Cerebellar nuclear complex (tissue), 1 donor: ENCODE data around the gene INF2.

Experiments used
- DNase-seq, 2 experiments: peaks; one replicate each; lab custom pipeline; 2025; lab: John Stamatoyannopoulos, UW

The INF2 gene

DNA sequence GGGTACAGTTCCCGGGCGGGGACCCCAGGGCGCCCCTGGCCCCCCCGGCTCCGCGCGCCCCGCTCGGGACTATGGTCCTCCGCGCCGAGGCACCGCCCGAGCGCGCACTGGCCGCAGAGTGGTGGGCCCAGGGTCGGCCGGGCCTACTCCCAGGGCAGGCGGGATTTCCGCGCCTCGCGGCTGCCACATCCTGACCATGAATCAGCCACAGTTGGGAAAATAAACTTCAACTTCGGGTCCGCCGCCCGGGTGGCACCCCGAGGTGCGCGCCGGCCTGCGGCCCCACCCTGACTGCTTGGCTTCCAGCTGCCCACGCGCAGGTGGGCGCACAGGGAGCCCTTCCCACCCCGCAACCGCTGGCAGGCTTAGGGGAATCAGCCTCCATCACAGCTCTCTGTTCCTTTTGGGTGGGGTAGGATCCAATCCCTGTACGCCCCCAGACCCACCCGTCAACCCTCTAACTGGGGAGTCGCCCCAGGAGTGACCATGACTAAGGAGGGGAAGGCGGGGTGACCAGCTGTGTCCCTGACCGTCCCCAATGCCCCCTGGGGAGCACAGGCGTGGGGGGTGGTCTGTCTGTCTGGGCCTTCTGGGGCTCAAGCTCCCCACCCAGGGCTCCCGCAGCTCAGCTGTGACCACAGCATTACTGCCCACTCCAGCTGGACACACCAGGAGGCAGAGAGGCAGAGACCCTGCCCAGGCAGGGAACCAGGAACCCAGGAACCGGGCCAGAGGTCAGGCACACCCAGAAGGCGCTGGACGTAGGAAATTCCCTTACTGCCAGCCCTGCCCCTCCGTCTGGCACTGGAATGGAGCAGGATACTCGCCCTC lies 678 bp downstream of the INF2 start:
- DNase-seq, result no peak

DNA sequence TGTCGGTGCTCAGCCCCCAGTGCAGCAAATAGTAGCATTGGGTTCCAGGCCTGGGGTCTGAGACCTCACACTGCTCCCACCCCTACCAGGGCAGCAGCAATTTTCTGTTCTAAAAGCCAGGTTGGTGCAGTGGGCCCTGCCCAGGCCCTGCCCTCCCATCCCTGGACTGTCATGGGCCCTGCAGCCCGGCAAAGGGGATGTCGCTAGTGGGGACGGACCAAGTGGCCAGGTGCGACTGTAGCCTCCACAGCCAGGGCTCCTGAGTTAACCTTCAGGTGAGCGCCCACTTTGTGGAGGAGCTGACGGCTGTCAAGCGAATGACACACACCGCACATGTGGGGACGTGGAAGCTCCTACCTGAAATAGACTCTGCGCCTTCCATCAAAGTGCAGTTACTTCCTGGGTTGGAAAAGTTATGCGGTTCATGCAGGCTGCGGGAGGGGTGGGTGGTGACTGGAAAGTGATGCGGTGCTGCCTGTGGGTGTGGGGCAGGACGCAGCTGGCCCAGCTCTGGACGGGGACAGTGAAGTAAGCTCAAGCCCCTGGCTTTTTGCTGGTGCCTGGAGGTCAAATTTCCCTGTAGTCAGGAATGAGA lies 1.5 kb downstream of the INF2 start:
- DNase-seq, result no peak

DNA sequence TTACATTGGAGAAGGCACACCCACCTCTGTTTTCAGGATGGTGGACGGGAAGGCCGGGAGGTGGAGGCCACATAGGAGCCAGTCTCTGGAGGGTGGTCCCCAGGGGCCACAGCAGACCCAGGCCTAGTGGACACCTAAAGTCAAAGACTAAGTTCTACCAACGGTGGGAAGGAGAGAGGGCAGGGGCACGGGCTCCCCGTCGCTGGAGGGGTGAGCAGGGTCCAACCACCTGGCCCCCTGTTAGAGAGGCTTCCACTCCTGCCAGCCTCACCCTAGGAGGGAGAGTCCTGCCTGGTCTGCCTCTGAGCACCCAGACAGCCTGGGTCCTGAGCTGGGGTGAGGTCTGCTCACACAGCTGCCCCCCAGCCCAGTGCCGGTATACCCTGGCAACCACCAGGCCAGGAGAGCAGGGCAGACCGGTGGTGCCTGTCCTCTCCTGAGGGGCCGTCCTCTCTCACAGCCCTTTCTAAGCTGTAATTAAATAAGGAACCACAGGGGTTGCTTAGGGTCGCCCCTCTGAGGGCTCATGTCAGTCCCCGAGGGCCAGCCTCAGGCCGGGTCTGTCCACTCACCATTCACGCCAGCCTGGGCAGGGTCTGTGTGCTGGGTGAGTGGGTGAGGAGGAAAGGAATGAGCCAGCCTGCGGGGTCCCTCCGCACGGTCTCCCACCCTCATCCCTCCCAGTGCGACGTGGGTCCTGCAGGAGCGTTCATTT lies 2.3 kb downstream of the INF2 start:
- no peak for DNase-seq

DNA sequence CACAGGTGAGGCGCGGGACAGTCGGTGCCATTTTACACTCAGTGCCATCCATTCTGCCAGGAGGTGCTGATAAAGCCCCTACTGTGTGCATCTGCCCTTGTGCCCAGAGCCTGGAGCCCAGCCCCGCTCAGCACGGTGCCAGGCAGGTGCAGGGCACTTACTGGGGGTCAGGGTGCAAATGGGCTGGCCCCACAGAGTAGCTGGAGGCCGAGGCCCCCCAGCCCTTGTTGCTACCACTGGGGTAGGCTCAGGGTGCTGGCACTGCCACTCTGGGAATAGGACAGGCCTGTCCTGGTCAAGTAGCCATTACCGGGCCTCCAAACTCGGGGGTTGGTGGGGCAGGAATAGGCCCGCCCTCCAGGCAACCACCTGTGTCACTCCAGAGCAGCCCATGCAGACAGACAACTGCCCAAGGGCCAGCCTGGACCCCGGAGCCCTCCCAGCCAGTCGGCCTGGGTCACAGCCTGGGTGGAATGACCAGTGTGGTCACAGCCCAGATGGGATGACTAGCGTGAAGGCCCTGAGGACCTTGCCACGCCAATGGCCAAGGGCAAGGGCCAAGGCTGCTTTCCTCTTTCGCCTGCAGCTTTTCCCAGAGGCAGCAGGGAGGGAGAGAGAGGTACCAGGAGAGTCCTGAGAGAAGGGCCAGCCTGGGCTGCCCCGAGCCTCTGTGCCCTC lies 3.0 kb downstream of the INF2 start:
- no peak for DNase-seq

DNA sequence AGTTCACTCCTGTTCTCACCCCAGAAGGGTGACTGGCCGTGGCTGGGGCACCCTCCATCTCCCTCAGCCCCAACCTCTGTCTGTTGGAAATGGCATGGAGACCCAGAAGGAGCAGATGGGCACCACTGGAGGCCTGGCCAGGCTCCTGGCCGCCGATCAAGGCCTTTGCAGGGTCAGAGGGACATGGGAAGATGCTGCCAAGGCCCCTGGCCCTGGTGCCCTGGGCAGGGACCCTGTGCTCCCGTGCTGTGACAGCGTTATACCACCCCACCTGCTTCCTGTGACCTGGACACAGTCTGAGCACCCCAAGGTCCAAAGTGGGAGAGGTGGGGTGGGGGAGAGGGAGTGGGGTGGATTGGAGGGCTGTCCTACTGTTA lies 3.5 kb downstream of the INF2 start:
- no peak for DNase-seq

DNA sequence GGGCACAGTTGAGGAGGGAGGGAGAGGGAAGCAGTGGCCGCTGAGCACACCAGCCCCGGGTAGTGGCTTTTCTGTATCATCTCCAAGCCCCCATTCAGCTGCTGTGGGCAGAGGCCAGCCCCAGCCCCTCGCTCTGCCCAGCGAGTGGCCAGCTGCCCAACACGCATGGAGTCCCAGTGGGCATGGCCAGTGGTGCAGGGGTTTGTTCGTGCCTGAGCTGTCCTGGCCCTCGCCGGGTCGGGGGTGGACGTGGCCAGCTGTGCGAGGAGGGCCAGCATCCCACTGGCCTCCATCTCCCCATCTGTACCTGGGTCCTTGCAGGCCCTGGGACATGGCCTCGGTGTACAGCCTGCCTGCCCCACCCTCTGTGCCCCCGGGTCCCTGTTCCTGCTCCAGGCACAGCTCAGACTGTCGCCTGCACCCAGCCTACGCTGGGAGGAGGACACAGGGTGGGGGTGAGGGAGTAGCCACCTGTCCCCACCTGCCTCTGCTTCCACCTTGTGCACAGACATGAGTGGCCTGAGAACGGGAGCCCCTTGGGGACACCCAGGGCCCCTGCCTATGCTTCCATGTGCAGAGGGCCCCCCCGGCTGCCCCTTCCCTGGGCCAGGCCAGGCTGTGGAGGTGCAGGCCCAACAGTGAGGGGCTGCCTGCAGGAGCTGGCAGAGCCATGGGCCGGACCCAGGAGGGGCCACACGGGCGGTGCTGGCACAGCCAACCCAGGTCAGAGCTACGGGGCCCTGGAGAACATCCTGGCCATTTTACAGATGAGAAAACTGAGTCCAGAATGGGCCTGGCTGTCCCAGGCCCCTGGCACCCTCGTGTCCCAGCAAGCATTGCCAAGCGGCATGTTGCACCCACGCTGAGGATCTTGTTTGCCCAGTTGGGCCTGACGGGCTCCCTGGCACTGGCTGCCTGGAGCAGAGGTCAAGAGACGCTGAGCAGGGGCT lies 4.3 kb downstream of the INF2 start:
- DNase-seq, result no peak

DNA sequence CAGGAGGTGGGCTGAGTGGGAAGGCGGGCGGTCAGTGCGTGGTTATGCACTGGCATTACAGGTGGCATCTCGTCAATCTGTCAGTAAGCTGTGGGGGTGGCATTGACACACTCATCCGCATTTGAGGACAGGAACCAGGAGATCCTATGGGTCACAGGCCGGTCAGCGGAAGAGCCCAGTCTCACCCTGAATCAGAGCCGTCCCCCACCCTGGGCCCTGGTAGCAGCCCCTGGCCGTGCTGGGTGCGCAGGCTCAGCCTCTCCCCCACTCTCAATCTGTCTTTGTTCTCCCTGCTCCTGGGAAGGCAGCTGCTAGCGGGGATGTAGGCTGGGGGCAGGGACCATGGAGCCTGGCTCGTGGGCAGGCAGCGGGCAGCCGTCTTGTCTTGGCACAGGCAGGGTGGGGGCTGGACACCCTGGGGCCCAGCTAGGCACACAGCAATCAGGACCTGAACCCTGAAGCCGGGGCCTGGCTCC lies 5.1 kb downstream of the INF2 start:
- DNase-seq, result no peak

DNA sequence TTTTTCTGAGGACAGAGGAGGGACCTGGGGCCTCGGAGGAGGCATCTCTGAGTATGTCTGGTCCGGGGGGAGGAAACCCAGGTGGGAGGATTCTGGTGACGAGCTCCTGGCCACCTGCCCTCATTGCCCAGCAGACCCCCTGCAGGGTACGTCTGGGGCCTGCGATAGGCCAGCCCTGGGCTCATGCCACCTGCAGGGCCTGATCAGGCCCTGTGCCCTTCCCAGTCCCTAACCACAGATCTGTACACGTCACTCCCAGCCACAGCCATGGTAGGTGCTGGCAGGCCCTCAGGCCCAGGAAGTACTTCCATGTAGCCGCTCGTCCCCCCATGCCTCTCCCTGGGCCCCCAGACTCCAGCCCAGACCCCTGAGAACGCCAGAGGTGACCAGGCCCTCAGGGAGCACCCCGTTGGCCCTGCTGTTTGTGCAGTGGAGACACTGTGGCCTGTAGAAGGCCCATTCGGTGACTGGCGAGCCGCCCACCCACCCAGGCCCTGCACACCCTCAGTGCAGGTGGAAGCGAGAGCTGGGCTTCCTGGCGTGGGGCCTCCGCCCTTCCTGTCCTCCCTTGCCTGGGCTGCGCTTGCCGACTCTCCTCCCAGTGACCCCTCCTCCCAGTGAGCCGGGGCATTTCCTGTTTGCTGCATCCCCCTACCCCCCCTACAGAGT lies 5.7 kb downstream of the INF2 start:
- DNase-seq, result no peak

DNA sequence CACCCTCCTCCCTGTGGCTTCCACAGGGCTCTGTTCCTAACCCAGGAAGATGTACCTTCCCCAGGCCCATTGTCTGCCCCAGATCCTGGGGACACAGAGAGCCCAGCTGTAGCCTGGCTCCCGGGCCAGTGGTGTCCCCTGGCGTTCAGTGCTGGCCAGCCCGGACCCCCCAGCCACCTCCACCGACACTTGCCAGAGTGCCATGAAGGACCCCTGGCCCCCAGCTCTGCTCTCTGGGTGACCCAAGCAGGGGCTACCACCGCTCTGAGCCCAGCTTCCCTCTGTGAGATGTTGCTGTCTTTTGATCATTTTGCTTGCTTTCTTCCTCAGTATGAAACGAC lies 6.2 kb downstream of the INF2 start:
- DNase-seq, result no peak

DNA sequence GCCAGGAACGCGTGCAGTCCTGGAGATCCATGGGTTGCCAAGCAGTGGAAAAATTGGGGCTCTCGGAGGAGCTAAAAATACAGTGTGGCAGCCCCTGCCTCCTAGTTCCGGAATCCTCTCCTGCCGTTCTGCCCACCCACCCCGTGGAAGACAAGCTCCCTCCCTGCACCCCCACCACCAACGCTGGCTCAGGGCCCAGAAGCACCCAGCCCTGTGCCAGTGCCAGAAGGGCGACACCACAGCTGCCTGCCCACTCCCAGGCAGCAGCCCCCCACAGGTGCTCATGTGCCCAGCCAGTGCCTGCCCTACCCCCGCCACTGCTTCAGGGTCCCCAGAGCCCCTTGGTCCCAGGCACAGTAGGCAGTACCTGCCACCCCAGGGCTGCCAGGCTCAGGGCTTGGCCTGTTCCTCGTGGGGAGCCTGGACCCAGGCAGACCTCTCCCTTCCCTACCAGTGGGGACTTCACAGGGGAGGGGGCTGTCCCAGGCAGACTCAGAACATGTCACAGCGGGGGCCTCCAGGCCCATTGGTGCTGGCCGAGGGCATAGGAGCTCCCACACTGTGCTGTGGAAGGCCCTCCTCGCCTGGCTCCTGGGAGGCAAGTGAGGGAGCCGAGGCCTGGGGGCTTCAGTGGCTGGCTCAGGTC lies 7.4 kb downstream of the INF2 start:
- no peak for DNase-seq

DNA sequence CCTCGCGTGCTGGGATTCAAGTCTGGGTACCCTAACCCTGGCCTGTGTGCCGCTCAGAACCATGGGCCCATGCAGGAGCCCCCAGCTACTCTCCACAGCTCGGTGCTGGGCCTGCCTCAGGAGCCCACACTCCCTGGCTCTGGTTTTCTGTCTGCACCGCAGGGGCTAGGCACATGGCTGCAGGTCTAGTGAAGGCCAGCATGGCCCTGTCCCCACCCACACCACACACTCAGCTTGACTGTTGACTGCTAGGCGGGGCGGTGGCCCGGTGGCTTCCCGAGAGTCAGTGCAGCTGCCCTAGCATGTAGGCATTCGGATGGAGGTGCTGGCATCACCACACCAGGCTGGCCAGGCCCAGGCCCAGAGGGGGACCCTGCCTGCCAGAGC lies 7.9 kb downstream of the INF2 start:
- DNase-seq, result no peak

DNA sequence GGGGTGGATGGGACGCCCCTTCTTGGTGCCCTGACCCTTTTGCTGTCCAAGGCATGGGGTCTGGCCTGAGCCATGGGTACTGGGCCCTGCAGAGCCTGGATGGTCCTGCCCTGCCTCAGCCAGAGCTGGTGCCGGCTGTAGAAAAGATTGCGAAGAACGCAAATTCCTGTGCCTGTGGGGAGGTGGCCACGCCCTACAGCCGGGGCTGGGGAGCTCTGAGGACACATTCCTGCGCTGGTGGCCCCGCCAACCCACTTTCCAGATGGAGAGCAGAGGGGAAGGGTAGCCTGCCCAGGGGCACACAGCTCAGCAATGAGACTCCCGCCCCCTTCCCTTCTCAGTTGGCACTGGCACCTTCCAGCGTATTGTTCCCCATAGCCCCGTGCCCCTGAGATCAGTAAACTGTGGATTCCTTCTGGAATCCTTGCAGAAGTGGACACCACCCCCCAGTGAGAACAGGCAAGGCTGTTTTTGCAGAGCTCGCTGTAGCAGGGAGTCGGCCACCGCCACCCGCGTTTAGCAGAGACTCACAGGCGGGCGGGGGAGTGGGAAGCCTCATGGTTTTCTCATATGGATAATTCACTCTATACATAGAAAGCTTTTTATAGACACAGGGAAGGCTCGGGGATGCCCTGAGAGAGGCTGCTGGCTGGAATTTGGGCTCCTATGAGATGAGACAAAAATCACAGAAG lies 8.6 kb downstream of the INF2 start:
- no peak for DNase-seq

DNA sequence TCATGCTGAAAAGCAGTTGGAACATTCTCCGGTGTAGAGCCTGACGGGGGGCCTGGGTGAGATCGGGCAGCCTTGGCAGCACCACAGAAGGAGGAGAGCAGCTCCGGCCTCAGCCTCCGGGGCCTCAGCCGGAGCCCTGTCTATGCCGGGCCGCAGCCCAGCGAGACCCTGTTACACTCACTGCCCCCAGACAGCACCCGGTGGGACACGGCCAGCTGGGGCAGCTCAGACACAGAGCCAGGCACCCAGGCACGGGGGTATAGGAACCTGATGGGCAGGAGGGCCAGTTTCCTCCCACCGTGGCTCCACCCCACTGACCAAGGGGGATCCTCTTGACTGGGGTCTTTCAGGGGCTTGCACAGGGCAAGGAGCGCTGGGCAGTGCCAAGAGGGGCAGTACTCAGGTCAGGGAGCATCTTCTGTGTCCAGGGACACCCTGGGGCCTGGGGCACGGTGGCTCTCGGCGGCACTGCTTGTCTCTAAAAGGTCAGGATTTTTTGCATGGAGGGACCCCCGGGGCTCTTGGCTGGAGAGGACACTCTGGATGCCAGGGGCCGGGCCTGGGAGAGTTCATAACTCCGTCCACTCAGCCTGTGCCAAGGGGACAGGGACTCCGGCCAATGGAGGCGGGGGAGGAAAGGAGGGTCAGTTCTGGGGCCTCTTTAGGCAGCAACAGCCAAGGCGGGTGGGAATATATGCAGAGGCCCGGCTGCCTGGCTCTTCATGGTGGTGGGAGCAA lies 9.4 kb downstream of the INF2 start:
- no peak for DNase-seq

DNA sequence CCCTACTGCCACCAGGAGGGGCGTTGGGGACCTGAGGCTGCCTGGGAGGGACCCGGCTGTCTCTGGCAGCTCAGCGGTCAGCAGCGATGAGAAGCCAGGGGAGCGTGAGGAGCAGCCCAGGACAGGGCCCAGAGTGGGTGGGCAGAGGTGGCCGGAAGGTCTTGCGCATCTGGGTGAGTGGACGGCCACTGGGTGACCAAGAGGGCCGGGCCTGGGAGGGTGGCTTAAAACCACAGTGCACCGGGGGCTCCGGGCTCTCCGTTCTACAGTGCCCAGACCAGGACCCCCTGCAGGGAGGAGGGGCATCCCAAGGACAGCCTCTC lies 10.0 kb downstream of the INF2 start:
- no peak for DNase-seq

DNA sequence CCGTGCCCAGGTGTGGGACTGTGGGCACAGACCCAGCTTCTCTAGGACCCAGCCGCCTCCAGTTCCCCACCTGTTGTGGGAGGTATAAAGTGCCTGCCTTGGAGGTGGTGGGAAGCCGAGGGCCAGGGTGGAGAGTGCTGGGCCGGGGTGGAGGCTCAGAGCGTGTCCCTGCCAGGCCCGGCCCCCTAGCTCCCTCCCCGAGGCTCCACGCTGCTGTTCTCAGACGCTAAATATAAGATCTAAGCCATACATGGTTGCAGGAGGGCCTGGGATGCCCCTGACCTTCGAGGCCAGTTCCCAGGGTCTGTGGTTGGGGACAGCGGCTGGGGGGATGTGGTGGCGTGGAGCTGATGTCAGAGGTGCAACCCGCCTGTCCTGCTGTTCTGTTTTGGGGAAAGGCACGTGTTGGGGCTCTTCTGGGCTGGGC lies 10.8 kb downstream of the INF2 start:
- no peak for DNase-seq

DNA sequence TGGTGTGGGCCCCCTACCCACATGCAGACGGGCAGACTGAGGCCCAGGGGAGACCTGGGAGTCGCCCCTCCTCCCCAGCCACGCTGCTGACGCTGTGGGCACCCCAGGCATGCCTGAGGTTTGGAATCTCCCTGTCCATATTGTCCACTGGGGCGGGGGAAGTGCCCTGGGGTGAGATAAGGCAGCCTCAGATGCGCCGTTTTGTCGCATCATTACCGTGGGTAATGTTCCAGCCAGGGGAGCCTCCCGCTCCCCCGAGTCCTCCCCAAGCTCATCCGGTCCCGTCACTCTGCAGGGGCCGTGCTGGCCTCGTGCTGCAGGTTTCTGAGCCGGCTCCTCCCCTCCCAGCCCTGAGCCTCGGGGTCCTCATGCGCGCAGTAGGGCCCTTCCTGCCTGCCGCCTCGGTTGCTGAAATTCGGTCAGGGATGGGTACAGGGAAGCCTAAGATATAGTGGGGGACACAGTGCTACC lies 11.4 kb downstream of the INF2 start:
- no peak for DNase-seq

DNA sequence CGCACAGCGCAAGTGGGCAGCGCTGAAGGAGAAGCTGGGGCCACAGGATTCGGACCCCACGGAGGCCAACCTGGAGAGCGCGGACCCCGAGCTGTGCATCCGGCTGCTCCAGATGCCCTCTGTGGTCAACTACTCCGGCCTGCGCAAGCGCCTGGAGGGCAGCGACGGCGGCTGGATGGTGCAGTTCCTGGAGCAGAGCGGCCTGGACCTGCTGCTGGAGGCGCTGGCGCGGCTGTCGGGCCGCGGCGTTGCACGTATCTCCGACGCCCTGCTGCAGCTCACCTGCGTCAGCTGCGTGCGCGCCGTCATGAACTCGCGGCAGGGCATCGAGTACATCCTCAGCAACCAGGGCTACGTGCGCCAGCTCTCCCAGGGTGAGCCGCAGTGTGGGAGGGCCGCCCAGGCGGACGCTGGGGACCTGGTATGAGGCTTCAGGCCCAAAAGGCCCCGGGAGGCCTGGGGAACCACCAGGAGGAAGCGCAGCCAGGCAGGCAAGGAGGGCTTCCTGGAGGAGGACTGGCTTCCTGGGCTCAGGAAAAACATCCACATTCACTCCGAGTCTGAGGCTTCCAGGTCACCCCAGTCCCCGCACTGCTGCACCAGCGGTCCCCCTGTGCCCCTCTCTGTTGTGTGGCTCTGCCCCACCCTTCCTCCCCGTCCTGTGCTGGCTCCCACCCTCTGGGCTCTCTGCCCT lies 12.1 kb downstream of the INF2 start:
- no peak for DNase-seq

DNA sequence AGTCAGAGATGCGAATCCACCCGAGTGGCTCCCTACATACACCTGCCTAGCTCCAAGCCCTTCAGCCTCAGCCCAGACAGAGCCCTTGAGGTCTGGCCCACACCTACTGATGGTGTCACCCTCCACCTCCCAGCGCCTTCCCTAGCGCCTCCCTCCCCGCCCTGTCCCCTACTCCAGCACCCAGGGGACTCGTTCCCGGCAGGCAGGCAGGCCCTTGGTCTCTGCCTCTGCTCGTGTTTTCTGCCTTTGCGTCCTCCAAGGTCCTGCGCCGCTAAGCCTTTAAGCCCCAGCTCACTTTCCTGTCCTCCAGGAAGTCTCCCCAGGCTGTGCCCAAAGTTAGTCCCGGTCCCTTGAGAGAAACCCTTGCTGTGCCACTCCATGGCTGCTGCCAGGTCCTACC lies 12.7 kb downstream of the INF2 start:
- no peak for DNase-seq

DNA sequence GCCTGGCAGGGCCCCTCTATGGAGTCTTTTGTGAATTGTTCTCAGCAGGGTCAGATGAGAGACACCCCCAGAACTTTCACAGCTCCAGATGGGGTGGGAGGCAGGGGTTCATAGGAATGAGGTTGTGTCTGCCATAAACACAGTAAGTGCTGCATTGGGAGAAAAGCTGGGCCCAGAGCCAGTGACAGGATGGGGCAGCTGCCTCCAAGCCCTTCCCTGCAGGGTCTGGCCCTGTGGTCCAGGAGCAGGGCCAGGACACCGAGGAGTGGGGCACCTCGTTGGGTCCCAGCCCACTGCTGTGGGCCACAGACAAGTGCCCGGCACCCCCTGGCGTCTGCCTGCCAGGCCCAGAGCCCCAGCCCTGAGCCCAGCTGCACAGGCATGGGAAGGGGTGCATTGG lies 13.3 kb downstream of the INF2 start:
- DNase-seq, result no peak
